K562 (cell line): ENCODE measurements around the gene CALML3. TPM values are rescaled to one million over a fixed set of nuclear protein-coding genes. Genes with fewer than 3 reads are reported as not detected.

Experiments used
- E2F6 ChIP-seq, 2 experiments: IDR thresholded peaks; 2 replicates each; pipeline ENCODE4 v1.6.1; 2011; ENCODE audit warnings: borderline replicate concordance in 1 of 2, control low read depth in 1 of 2, low read depth in 1 of 2, low read length in 1 of 2, mild to moderate bottlenecking in 1 of 2, mixed read lengths in 1 of 2, moderate library complexity in 1 of 2; ENCODE audit not compliant: insufficient read depth in 1 of 2, insufficient read length in 1 of 2, poor library complexity in 1 of 2, severe bottlenecking in 1 of 2; ENCODE audit errors: extremely low read depth in 1 of 2
- ETV6 ChIP-seq, 3 experiments: fragments of 150-350 bp in 1 of 3; sonication (generic) in 1 of 3; formaldehyde crosslinking in 1 of 3; IDR thresholded peaks; 2 replicates each; pipeline versions ENCODE4 v1.6.1 to v1.8.0; 2014 to 2022; ENCODE audit warnings: borderline replicate concordance in 2 of 3, low read depth in 2 of 3, antibody characterized with exemption in 1 of 3, low read length in 1 of 3, mild to moderate bottlenecking in 1 of 3, missing genetic modification reagents in 1 of 3
- RERE ChIP-seq: sonication (generic); formaldehyde crosslinking; IDR thresholded peaks from 2 replicates; pipeline ENCODE4 v1.8.0; 2023; ENCODE audit warnings: missing genetic modification reagents, mild to moderate bottlenecking, borderline replicate concordance
- RUNX1 ChIP-seq: sonication (generic); IDR thresholded peaks from 2 replicates; pipeline ENCODE4 v1.6.1; 2016; ENCODE audit warnings: antibody characterized with exemption, low read depth
- ZNF253 ChIP-seq: fragments of 250-450 bp; sonication (Bioruptor Pico); conservative IDR thresholded peaks from 2 replicates; pipeline ENCODE4 v1.6.1; 2021; ENCODE audit warnings: mild to moderate bottlenecking
- ZNF318 ChIP-seq, 2 experiments: fragments of 450-650 bp; IDR thresholded peaks; 2 replicates each; pipeline ENCODE4 v1.6.1; 2016; ENCODE audit warnings: mild to moderate bottlenecking in 2 of 2, borderline replicate concordance in 1 of 2, low read depth in 1 of 2, moderate library complexity in 1 of 2
- polyA plus RNA-seq, 8 experiments: library from polyadenylated mRNA; depleted of rRNA in 4 of 8; stranded (reverse) in 5 of 8; unstranded in 3 of 8; fragments of >200 nt; fragmentation: Nextera tagmentation in 2 of 8; fragmentation: Illumina TruSeq in 1 of 8; extraction: Ambion mirVana in 2 of 8; extraction: Trizol in 1 of 8; gene quantifications; 2 replicates each; pipeline versions ENCODE4 v1.2.1 to v1.2.3, GENCODE V29; 2011 to 2014; ENCODE audit warnings: inconsistent platforms in 1 of 8, missing spikeins in 1 of 8
- total RNA-seq, 7 experiments: library from RNA; depleted of rRNA in 6 of 7; stranded (reverse); fragments of >200 nt in 6 of 7; fragmentation: Illumina TruSeq in 2 of 7; extraction: Trizol in 2 of 7; gene quantifications; 2 replicates each; pipeline versions ENCODE4 v1.2.1 to v1.2.3, GENCODE V29; 2011 to 2021; ENCODE audit warnings: low replicate concordance in 1 of 7

CALML3 gene
- total and polyA plus RNA-seq, 9 of the 15 experiments (the other 6 are each of a cell fraction or from before 2014, with no cell fraction given), result not detected

- TF ChIP-seq E2F6 (IDR thresholded peaks at IDR 0.05; ENCODE audit: borderline replicate concordance in 1 of 2, extremely low read depth in 1 of 2, insufficient read depth in 1 of 2, insufficient read length in 1 of 2, low read depth in 1 of 2, low read length in 1 of 2, poor library complexity in 1 of 2, severe bottlenecking in 1 of 2) (no peak), RUNX1 (no peak), RERE (CRISPR knock-in tag) (no peak), ZNF318 (IDR thresholded peaks at IDR 0.05; ENCODE audit: borderline replicate concordance in 1 of 2, low read depth in 1 of 2) (no peak), ETV6 (IDR thresholded peaks at IDR 0.05; ENCODE audit: borderline replicate concordance in 1 of 2, low read depth in 2 of 2, low read length in 1 of 2) (no peak), ETV6 (CRISPR knock-in tag; IDR thresholded peaks at IDR 0.05; ENCODE audit: borderline replicate concordance) (no peak), ZNF253 (CRISPR knock-in tag) (no peak)
Observed at GRCh38 chr10:5490032-5490431, 34.7 kb upstream of the CALML3 start (continued).
